K562 (cell line): ENCODE data around the gene ZNF155. TPM values are rescaled to one million over a fixed set of nuclear protein-coding genes. Genes with fewer than 3 reads are reported as not detected.
A peak's percentile ranks its signal among the peaks of the same experiment; 100 is the strongest.

Experiments used
- ARID3B ChIP-seq: fragments of 250-450 bp; sonication (Bioruptor Pico); IDR thresholded peaks from 2 replicates; pipeline ENCODE4 v1.4.0; 2020; ENCODE audit warnings: borderline replicate concordance
- ARNT ChIP-seq, 2 experiments: fragments of 450-650 bp; IDR thresholded peaks; 2 replicates each; pipeline ENCODE4 v1.6.1; 2016; ENCODE audit warnings: mild to moderate bottlenecking in 1 of 2
- CREB3 ChIP-seq: fragments of 450-650 bp; conservative IDR thresholded peaks from 2 replicates; pipeline ENCODE4 v1.6.1; 2016; ENCODE audit warnings: missing genetic modification characterization, low read depth, mild to moderate bottlenecking, missing compliant biosample characterization, moderate library complexity
- NFE2L1 ChIP-seq: fragments of 450-650 bp; IDR thresholded peaks from 2 replicates; pipeline ENCODE4 v1.6.1; 2016; ENCODE audit warnings: missing genetic modification characterization, low read depth, mild to moderate bottlenecking, missing compliant biosample characterization, moderate library complexity, borderline replicate concordance
- NR1H2 ChIP-seq: sonication (generic); formaldehyde crosslinking; IDR thresholded peaks from 2 replicates; pipeline ENCODE4 v1.4.0; 2020; ENCODE audit warnings: mild to moderate bottlenecking, missing genetic modification reagents
- POLR2B ChIP-seq: fragments of 450-650 bp; IDR thresholded peaks from 2 replicates; pipeline ENCODE4 v1.6.1; 2018; ENCODE audit warnings: low read depth; ENCODE audit not compliant: partially characterized antibody
- PRDM10 ChIP-seq: fragments of 450-650 bp; IDR thresholded peaks from 2 replicates; pipeline ENCODE4 v1.6.1; 2018; ENCODE audit not compliant: partially characterized antibody
- RREB1 ChIP-seq: fragments of 250-450 bp; sonication (Bioruptor Pico); IDR thresholded peaks from 2 replicates; pipeline ENCODE4 v1.4.0; 2020
- ZBTB34 ChIP-seq: fragments of 250-450 bp; sonication (Bioruptor Pico); IDR thresholded peaks from 2 replicates; pipeline ENCODE4 v1.8.0; 2021; ENCODE audit warnings: mild to moderate bottlenecking, moderate library complexity
- ZNF212 ChIP-seq: fragments of 450-650 bp; formaldehyde crosslinking; IDR thresholded peaks from 2 replicates; pipeline ENCODE4 v1.4.0; 2020; ENCODE audit warnings: mild to moderate bottlenecking
- ZNF224 ChIP-seq: sonication (generic); formaldehyde crosslinking; IDR thresholded peaks from 2 replicates; pipeline ENCODE4 v1.8.0; 2022; ENCODE audit warnings: mild to moderate bottlenecking, missing genetic modification reagents
- ZNF282 ChIP-seq: sonication (generic); formaldehyde crosslinking; IDR thresholded peaks from 2 replicates; pipeline ENCODE4 v1.8.1; 2023; ENCODE audit warnings: missing genetic modification reagents
- ZNF717 ChIP-seq: fragments of 250-450 bp; sonication (Bioruptor Pico); IDR thresholded peaks from 2 replicates; pipeline ENCODE4 v1.5.0; 2021
- polyA plus RNA-seq, 8 experiments: library from polyadenylated mRNA; depleted of rRNA in 4 of 8; stranded (reverse) in 5 of 8; unstranded in 3 of 8; fragments of >200 nt; fragmentation: Nextera tagmentation in 2 of 8; fragmentation: Illumina TruSeq in 1 of 8; extraction: Ambion mirVana in 2 of 8; extraction: Trizol in 1 of 8; gene quantifications; 2 replicates each; pipeline versions ENCODE4 v1.2.1 to v1.2.3, GENCODE V29; 2011 to 2014; ENCODE audit warnings: inconsistent platforms in 1 of 8, missing spikeins in 1 of 8
- total RNA-seq, 7 experiments: library from RNA; depleted of rRNA in 6 of 7; stranded (reverse); fragments of >200 nt in 6 of 7; fragmentation: Illumina TruSeq in 2 of 7; extraction: Trizol in 2 of 7; gene quantifications; 2 replicates each; pipeline versions ENCODE4 v1.2.1 to v1.2.3, GENCODE V29; 2011 to 2021; ENCODE audit warnings: low replicate concordance in 1 of 7

ZNF155 gene
- total and polyA plus RNA-seq, 9 of the 15 experiments (the other 6 are each of a cell fraction or from before 2014, with no cell fraction given): 0.09 to 0.76 (median 0.37) TPM

- TF ChIP-seq ARID3B (no peak), ARNT (IDR thresholded peaks at IDR 0.05) (no peak), ZNF212 (CRISPR knock-in tag) (no peak; the same call in 1 of the 2 replicates), POLR2B (no peak), CREB3 (tag) (no peak), NR1H2 (CRISPR knock-in tag) (no peak), ZNF224 (CRISPR knock-in tag) (no peak), RREB1 (CRISPR knock-in tag) (no peak), ZNF282 (no peak), ZNF717 (no peak), ZBTB34 (no peak), PRDM10 (peak; percentile 90), NFE2L1 (tag) (no peak)
Measured at GRCh38 chr19:44002566-44003460, 18.8 kb downstream of the ZNF155 start, which contains the start of gene ZNF230 (continued).
